ENCODE results near the gene TEX22. TPM values are rescaled to one million over a fixed set of nuclear protein-coding genes. Genes with fewer than 3 reads are reported as not detected.

Gene TEX22
- total RNA-seq, 1 experiment from 2014 or later = 0.87 TPM

- TF ChIP-seq ATF6 (CRISPR knock-in tag; IDR thresholded peaks at IDR 0.05) (no peak), OVOL2 (CRISPR knock-in tag; IDR thresholded peaks at IDR 0.05; ENCODE audit: borderline replicate concordance) (no peak), ATF2 (CRISPR knock-in tag; IDR thresholded peaks at IDR 0.05; ENCODE audit: borderline replicate concordance, low read depth) (no peak), ZNF396 (CRISPR knock-in tag; IDR thresholded peaks at IDR 0.05; ENCODE audit: borderline replicate concordance) (no peak), JUN (CRISPR knock-in tag; IDR thresholded peaks at IDR 0.05) (no peak), ZNF671 (CRISPR knock-in tag; IDR thresholded peaks at IDR 0.05) (no peak), SP1 (CRISPR knock-in tag; conservative IDR thresholded peaks at IDR 0.05) (no peak)
Observed at GRCh38 chr14:105439179-105439578, 40.8 kb downstream of the TEX22 start (continued).

- Mint-ChIP-seq H3K9me3 (no peaks in the 10 kb centered on the region), H3K36me3 (peaks cover 20% of the 10 kb centered on the region), H3K4me1 (peaks cover 2% of the 10 kb centered on the region; the same call in 1 of the 2 replicates), H3K27ac (no peak overlapping the region), H3K4me3 (no peak overlapping the region), H3K27me3 (ENCODE audit: low read depth) (no peaks in the 10 kb centered on the region)
- CTCF ChIA-PET = interaction anchor here (2.0 kb wide), 1 partner anchor 8 kb away, joined by 8 read pairs; no protein-coding TSS in a partner anchor
- ATAC-seq (peak; percentile 13; the same call in 1 of the 2 replicates), DNase-seq (ENCODE audit: low spot score) (no peak)
- POLR2A ChIA-PET = no interaction called here
- no peak for TF ChIP-seq ATF6 (CRISPR knock-in tag; IDR thresholded peaks at IDR 0.05)
- TF ChIP-seq ZNF512 (CRISPR knock-in tag; IDR thresholded peaks at IDR 0.05; ENCODE audit: borderline replicate concordance) = no peak
- TF ChIP-seq SMAD4 (CRISPR knock-in tag; IDR thresholded peaks at IDR 0.05) = no peak
- no peak for TF ChIP-seq RELA (CRISPR knock-in tag; IDR thresholded peaks at IDR 0.05; ENCODE audit: borderline replicate concordance)
- TF ChIP-seq MAX (CRISPR knock-in tag; IDR thresholded peaks at IDR 0.05) = no peak
- TF ChIP-seq HMGXB4 (CRISPR knock-in tag; IDR thresholded peaks at IDR 0.05) = no peak
- no peak for TF ChIP-seq ZNF263 (CRISPR knock-in tag; IDR thresholded peaks at IDR 0.05; ENCODE audit: low read depth)
- no peak for TF ChIP-seq ZBTB43 (CRISPR knock-in tag; IDR thresholded peaks at IDR 0.05)
- TF ChIP-seq E2F1 (CRISPR knock-in tag; IDR thresholded peaks at IDR 0.05) = no peak
- TF ChIP-seq ATF1 (CRISPR knock-in tag; IDR thresholded peaks at IDR 0.05) = no peak
- TF ChIP-seq KAT7 (CRISPR knock-in tag; IDR thresholded peaks at IDR 0.05; ENCODE audit: borderline replicate concordance) = no peak
- TF ChIP-seq CREB1 (CRISPR knock-in tag; IDR thresholded peaks at IDR 0.05) = no peak
- no peak for TF ChIP-seq FOXP1 (CRISPR knock-in tag; IDR thresholded peaks at IDR 0.05; ENCODE audit: borderline replicate concordance)
Observed at GRCh38 chr14:105439710-105440553, 41.6 kb downstream of the TEX22 start.

All from WTC11 (cell line).